Natural killer cell (primary cell): Measurements from ENCODE around the gene RHOF. TPM values are rescaled to one million over a fixed set of nuclear protein-coding genes. Genes with fewer than 3 reads are reported as not detected.
A peak's percentile ranks its signal among the peaks of the same experiment; 100 is the strongest.

Experiments used
- ATAC-seq, 3 donors: fragments of 150-1000 bp in 2 of 3; fragments of 200-7000 bp in 1 of 3; cut with Tn5 transposase; 1 replicate in 1 of 3; 2 replicates in 2 of 3; pipeline ENCODE4 v1.10.0; 2021; ENCODE audit warnings: mild to moderate bottlenecking in 2 of 3, moderate library complexity in 2 of 3
- DNase-seq, 2 donors: peaks; one replicate each; pipeline versions ENCODE4 v3.0.0 to v3.0.0-alpha.2; 2013 to 2021; ENCODE audit warnings: mixed read lengths in 1 of 2
- H3K27ac ChIP-seq: one replicate; pipeline ENCODE4 v1.5.1; 2013; ENCODE audit warnings: mild to moderate bottlenecking, low read length
- H3K27me3 ChIP-seq: one replicate; pipeline ENCODE4 v1.6.1; 2013; ENCODE audit warnings: low read length; ENCODE audit not compliant: control insufficient read depth, insufficient read depth
- H3K36me3 ChIP-seq: one replicate; pipeline ENCODE4 v1.6.1; 2013; ENCODE audit warnings: low read length; ENCODE audit not compliant: control insufficient read depth, insufficient read depth
- H3K4me1 ChIP-seq: one replicate; pipeline ENCODE4 v1.6.1; 2013; ENCODE audit warnings: low read length; ENCODE audit not compliant: control insufficient read depth, insufficient read depth
- H3K4me3 ChIP-seq: one replicate; pipeline ENCODE4 v1.5.1; 2013; ENCODE audit warnings: low read length
- H3K9me3 ChIP-seq: one replicate; pipeline ENCODE4 v1.6.1; 2013; ENCODE audit warnings: low read length; ENCODE audit not compliant: control insufficient read depth, insufficient read depth
- H3K27ac Mint-ChIP-seq, 2 donors: one replicate each; pipeline ENCODE4 v1.8.0; 2022; ENCODE audit warnings: mild to moderate bottlenecking in 2 of 2, mixed read lengths in 2 of 2, moderate library complexity in 1 of 2
- H3K27me3 Mint-ChIP-seq, 2 donors: one replicate each; pipeline ENCODE4 v1.8.0; 2022; ENCODE audit warnings: low read depth in 2 of 2, mixed read lengths in 2 of 2
- H3K36me3 Mint-ChIP-seq: one replicate; pipeline ENCODE4 v1.8.0; 2022; ENCODE audit warnings: mixed read lengths
- H3K4me1 Mint-ChIP-seq, 2 donors: one replicate each; pipeline ENCODE4 v1.8.0; 2022; ENCODE audit warnings: mixed read lengths in 2 of 2
- H3K4me3 Mint-ChIP-seq: one replicate; pipeline ENCODE4 v1.8.0; 2022; ENCODE audit warnings: mild to moderate bottlenecking, moderate library complexity, mixed read lengths
- H3K9me3 Mint-ChIP-seq, 2 donors: one replicate each; pipeline ENCODE4 v1.8.0; 2022; ENCODE audit warnings: mixed read lengths in 2 of 2
- WGBS: methylation state at CpG from one replicate; pipeline ENCODE4 v1.1.7; 2013; ENCODE audit warnings: missing lambda C conversion rate; ENCODE audit not compliant: insufficient coverage; 5-methylcytosine and 5-hydroxymethylcytosine counted together
- intact Hi-C: fragments of 100-400 bp; cut with micrococcal nuclease; formaldehyde crosslinking; loops from one replicate; pipeline ENCODE4 v1.14.2; 2022
- total RNA-seq, 4 donors: library from RNA; stranded (reverse); fragments of 120-200 nt in 1 of 4; gene quantifications; one replicate each; pipeline versions ENCODE4 v1.2.3 to v1.2.4, GENCODE V29; 2013 to 2022
- TF ChIP-seq, protein P1 (sequence below): fragments of 200-600 bp; IDR thresholded peaks from one replicate; pipeline ENCODE4 v1.8.0; 2022; ENCODE audit warnings: antibody characterized with exemption

Gene RHOF
- total RNA-seq, 3 donors from 2014 or later (not counting 1 experiment from before 2014, with no cell fraction given) = 146 to 201 (median 177) TPM

DNA sequence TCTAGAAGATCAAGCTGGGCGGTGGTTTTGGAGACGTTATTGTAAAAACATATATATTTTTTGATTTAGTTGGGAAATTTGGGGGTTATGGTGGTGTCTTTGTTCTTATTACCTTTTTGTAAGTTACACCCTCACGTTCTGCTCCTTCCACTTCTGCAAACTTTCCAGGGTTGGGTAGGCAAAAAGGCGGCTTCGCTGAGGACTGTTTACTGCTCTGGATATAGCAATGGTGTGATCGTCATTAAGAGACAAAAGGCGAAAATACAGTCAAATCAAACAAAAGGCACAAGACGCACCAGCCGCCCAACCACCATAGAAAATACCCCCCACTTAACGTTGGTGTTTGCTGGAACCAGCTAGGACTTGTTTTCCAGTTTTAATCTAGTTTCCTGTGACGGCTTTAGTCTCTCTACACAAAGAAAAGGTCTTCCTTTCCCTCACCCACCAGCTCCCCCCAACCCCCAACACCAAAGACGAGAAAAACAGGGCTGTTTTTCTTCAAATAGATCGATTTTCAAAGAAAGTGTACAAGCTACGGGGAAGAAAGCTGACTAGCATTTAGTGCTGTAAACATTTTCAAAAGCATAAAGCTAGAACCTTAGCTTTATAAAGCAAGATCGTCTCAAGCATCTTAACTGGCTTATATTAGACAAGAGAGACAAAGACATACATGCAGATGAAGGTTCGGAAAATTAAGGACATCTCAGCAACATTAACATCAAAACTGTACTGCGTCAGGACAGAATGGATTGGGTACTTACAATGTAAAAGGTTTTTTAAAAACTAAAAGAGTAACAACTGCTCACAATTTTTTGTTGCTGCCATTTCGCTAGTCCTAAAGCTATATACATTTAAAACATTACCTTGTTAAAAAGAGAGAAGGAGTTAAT lies 8.4 kb upstream of the RHOF start:
- H3K4me1 Mint-ChIP-seq = peaks cover 49 to 58% of the 10 kb centered on the region in 2 donors
- TF ChIP-seq, protein P1, sequence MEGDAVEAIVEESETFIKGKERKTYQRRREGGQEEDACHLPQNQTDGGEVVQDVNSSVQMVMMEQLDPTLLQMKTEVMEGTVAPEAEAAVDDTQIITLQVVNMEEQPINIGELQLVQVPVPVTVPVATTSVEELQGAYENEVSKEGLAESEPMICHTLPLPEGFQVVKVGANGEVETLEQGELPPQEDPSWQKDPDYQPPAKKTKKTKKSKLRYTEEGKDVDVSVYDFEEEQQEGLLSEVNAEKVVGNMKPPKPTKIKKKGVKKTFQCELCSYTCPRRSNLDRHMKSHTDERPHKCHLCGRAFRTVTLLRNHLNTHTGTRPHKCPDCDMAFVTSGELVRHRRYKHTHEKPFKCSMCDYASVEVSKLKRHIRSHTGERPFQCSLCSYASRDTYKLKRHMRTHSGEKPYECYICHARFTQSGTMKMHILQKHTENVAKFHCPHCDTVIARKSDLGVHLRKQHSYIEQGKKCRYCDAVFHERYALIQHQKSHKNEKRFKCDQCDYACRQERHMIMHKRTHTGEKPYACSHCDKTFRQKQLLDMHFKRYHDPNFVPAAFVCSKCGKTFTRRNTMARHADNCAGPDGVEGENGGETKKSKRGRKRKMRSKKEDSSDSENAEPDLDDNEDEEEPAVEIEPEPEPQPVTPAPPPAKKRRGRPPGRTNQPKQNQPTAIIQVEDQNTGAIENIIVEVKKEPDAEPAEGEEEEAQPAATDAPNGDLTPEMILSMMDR = no peak
- H3K27ac ChIP-seq = peak overlapping the region; percentile 97
- H3K27me3 ChIP-seq = no peaks in the 10 kb centered on the region
- H3K36me3 ChIP-seq = peaks cover 22% of the 10 kb centered on the region
- peak overlapping the region; percentile 100 for H3K4me3 Mint-ChIP-seq
- intact Hi-C loops = loop anchor here (1.0 to 5.0 kb wide), 5 partner anchors 8 to 700 kb away; partner anchors contain the start of genes ORAI1, PSMD9 and ZCCHC8
- peak overlapping the region; percentile 100 for H3K27ac Mint-ChIP-seq
- ATAC-seq = no peak
- peak overlapping the region; percentile 57 for H3K4me3 ChIP-seq
- H3K9me3 Mint-ChIP-seq = no peaks in the 10 kb centered on the region
- no peaks in the 10 kb centered on the region for H3K27me3 Mint-ChIP-seq
- peaks cover 53% of the 10 kb centered on the region for H3K4me1 ChIP-seq
- DNase-seq = peak in 1 of 2 donors; percentile 82
- H3K9me3 ChIP-seq = no peaks in the 10 kb centered on the region
- WGBS = 0% methylated on average over 14 of the region's 18 CpGs
- H3K36me3 Mint-ChIP-seq = no peaks in the 10 kb centered on the region

DNA sequence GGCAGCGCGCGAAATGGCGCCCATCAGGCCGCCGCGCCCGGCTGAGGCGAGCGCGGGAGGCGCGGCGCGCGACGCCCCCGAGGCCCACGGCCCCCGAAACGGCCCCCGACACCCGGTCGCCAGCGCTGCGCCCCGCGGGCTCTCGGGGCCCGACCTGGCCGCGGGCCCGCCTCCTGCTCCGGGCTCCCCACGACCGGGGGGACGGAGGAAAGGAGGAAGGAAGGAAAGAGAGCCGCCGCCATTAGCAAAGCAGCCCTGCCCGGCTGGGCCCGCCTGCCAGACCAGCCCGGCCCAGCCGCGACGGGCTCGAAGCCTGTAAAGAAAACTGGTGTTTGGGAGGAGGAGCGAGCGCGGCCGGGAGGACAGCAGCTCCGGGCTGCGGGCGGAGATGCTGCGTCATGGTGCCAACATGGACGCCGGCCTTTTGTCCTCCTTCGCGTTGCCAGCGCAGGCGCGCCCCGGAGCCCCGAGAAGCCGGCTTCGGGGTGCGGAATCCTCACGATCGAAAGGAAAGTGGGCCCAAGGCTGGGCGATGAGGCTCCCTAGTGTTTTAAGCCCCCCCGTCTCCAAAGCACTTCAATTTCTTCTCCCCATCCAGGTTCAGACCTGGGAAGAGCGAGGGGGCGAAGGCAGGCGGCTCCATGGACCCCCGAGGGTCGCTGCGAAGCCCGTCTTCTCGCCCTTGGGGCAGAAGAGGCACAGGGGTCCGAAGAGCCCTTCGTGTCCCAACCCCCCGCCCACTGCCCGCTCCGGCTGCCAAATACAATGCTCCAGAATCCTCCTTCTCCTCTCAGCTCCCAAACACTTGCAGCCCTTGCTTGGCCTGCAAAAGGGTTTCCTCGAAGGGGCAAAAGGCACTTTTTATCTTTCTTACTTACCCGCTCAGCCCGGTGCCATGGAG lies 7.5 kb upstream of the RHOF start:
- no peaks in the 10 kb centered on the region for H3K9me3 ChIP-seq
- Mint-ChIP-seq H3K27ac (peak overlapping the region; percentile 100), H3K4me3 (peak overlapping the region; percentile 100), H3K4me1 (peaks cover 43 to 51% of the 10 kb centered on the region in 2 donors), H3K36me3 (no peaks in the 10 kb centered on the region), H3K9me3 (no peaks in the 10 kb centered on the region), H3K27me3 (no peaks in the 10 kb centered on the region)
- no peaks in the 10 kb centered on the region for H3K27me3 ChIP-seq
- intact Hi-C loops = loop anchor here (5.0 kb wide), 1 partner anchor 701 kb away; the partner anchor contains the start of gene ZCCHC8
- TF ChIP-seq, protein P1 = no peak
- H3K4me1 ChIP-seq = peaks cover 44% of the 10 kb centered on the region
- under 1% methylated on average over 86 of the region's 86 CpGs for WGBS
- ATAC-seq (peak; percentile 35 to 64 (median 45)), DNase-seq (peak; percentile 77 to 83)
- H3K36me3 ChIP-seq = peaks cover 19% of the 10 kb centered on the region
- H3K27ac ChIP-seq = peak overlapping the region; percentile 97
- H3K4me3 ChIP-seq = peak overlapping the region; percentile 57

DNA sequence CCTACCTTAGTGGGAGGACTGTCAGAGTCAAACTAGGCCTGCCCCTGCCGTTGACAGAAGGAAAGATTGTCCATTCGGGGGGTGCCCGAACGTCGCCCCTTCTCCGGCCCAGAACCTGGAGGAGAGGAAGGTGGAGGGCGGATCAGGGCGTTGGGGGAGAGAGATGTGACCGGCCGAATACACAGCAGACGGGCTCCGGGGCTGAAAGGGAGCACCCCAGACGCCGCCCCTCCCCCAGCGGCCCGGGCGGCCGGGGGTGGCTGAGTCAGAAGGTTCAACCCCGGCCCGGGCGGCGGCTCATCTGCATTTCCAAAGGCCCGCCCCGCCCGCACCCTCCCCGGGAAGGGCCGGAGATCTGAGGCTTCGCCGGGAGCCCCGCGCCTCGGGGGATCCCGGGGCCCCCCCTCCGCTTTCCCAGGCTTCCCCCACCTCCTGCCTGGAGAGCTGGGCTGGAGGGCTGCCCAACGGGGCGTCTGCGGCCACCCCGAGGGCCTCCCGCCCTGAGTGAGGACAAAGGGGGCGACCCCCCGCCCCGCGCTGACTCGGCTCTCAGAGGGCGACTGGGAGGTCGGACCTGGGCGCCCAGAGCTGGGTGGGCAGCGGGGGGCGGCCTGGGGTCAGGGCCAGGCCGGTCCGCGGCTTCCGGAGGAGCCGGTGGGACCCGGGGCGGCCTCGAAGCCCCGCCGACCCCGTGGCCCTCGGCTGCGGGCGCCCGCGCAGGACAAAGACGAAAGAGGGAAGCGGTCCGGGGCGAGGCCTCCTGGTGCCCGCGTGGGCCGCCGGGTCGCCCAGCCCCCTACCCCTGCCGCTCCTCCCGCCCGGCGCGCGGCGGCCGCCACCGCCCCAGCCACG lies 6.6 kb upstream of the RHOF start:
- Histone ChIP-seq H3K36me3 (peaks cover 22% of the 10 kb centered on the region), H3K27ac (peak overlapping the region; percentile 93)

More for the DNA sequence above, 6.6 kb upstream of the RHOF start:
- H3K27ac Mint-ChIP-seq = peak overlapping the region; percentile 100
- Histone ChIP-seq H3K9me3 (no peaks in the 10 kb centered on the region), H3K4me1 (peaks cover 40% of the 10 kb centered on the region), H3K4me3 (peak overlapping the region; percentile 54), H3K27me3 (no peaks in the 10 kb centered on the region)
- WGBS = under 1% methylated on average over 84 of the region's 84 CpGs
- intact Hi-C loops = loop anchor here (5.0 kb wide), 1 partner anchor 702 kb away; the partner anchor contains the start of gene ZCCHC8
- no peaks in the 10 kb centered on the region for H3K36me3 Mint-ChIP-seq
- TF ChIP-seq, protein P1 = peak; percentile 7
- H3K27me3 Mint-ChIP-seq = no peaks in the 10 kb centered on the region
- ATAC-seq (peak; percentile 37 to 60 (median 41)), DNase-seq (peak; percentile 74 to 81)
- H3K4me3 Mint-ChIP-seq = peak overlapping the region; percentile 85
- peaks cover 46 to 51% of the 10 kb centered on the region in 2 donors for H3K4me1 Mint-ChIP-seq
- H3K9me3 Mint-ChIP-seq = no peaks in the 10 kb centered on the region
